ENCODE results near the gene GPALPP1.
A peak's percentile ranks its signal among the peaks of the same experiment; 100 is the strongest.

DNA sequence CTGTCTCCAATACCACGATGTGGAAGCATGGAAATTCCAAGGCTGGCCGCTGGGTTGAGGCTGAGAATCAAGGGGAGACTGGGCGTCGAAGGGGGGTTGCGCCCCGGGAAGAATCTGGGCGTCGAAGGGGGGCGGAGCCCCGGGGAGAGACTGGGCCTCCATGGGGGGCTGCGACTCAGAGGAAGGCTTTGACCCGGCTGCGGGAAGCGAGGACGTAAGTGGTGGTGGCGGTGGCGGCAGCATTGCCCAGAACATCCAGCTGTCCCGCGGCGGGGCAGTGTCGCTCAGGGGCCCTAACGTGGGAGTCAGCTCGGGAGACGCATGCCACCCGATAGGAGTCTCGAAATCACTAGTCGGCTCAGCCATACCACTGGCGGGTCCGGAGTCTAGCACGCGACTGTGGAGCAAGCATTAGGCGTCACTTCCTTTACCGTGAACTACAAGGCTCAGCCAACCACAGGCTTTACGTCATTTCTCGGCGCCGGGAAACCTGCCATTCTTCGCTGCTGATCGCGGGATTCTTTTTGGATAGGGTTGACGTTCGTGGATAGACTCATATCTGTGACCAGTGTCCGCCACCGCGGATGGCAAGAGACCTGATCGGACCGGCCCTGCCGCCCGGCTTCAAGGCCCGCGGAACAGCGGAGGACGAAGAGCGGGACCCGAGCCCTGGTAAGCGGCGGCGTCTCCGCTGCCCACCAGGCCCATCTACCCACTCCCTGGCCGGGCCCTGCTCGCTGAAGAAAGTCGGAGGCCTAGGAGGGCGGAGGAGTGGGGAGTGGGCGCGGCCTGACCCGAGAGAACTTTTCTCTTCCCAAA, at the start of gene GPALPP1, which contains the start of gene NUFIP1:
- TF ChIP-seq, protein P1, sequence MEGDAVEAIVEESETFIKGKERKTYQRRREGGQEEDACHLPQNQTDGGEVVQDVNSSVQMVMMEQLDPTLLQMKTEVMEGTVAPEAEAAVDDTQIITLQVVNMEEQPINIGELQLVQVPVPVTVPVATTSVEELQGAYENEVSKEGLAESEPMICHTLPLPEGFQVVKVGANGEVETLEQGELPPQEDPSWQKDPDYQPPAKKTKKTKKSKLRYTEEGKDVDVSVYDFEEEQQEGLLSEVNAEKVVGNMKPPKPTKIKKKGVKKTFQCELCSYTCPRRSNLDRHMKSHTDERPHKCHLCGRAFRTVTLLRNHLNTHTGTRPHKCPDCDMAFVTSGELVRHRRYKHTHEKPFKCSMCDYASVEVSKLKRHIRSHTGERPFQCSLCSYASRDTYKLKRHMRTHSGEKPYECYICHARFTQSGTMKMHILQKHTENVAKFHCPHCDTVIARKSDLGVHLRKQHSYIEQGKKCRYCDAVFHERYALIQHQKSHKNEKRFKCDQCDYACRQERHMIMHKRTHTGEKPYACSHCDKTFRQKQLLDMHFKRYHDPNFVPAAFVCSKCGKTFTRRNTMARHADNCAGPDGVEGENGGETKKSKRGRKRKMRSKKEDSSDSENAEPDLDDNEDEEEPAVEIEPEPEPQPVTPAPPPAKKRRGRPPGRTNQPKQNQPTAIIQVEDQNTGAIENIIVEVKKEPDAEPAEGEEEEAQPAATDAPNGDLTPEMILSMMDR (IDR thresholded peaks at IDR 0.05), result peak in 1 of 4 experiments; percentile 29
- TF ChIP-seq POLR2A (IDR thresholded peaks at IDR 0.05), result peak in 1 of 2 donors; percentile 31
- TF ChIP-seq POLR2AphosphoS5 (IDR thresholded peaks at IDR 0.05), result peak; percentile 62 to 91 (median 84)
